GM18873 (cell line): ENCODE measurements around the gene ACTR1B.
A peak's percentile ranks its signal among the peaks of the same experiment; 100 is the strongest.
"Not testable (repeated sequence)": the region's sequence is repeated elsewhere in the genome, so short reads cannot be mapped to it uniquely, and the experiment has no call there.

Experiments used
- ATAC-seq: cut with Tn5 transposase; IDR thresholded peaks from one replicate; pipeline ENCODE4 v1.9.1; 2021; ENCODE audit warnings: mild to moderate bottlenecking, moderate library complexity, moderate number of reproducible peaks; ENCODE audit not compliant: unreplicated experiment, low FRiP score

Gene ACTR1B

DNA sequence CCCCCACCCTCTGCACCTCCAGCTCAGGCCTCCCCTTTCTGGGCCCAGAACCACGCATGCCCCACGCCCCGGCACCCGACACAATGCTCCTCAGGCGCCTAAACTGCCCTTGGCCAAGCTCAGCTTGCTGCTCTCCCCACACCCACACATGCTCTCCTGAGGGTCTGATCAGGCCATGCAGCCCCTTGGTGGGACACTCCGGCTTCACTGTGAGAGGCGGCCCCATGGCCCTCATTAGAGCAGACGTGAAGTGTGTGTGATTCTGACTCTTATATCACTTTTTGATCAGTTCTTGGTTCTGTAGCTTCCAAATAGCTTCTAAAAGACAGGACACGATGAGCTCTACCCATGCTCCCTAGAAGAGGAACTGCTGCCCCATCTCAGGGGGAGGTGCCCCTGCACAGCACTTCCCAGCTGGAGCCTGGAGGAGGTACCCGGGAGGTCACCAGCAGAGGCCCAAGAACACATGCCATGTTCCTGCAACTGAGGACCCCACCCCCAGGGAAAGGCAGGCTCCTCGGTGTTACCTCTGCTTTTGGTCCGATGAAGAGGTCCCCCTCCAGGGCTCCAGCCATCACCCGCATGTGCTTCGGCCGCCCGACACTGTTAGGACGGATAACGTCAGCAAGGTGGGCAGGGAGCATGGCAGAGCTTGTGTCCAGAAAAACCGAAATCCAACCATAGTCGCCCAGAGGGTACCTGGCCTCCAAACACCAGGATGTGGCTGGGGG is 3.6 kb downstream of the ACTR1B start:
- ATAC-seq: no peak

DNA sequence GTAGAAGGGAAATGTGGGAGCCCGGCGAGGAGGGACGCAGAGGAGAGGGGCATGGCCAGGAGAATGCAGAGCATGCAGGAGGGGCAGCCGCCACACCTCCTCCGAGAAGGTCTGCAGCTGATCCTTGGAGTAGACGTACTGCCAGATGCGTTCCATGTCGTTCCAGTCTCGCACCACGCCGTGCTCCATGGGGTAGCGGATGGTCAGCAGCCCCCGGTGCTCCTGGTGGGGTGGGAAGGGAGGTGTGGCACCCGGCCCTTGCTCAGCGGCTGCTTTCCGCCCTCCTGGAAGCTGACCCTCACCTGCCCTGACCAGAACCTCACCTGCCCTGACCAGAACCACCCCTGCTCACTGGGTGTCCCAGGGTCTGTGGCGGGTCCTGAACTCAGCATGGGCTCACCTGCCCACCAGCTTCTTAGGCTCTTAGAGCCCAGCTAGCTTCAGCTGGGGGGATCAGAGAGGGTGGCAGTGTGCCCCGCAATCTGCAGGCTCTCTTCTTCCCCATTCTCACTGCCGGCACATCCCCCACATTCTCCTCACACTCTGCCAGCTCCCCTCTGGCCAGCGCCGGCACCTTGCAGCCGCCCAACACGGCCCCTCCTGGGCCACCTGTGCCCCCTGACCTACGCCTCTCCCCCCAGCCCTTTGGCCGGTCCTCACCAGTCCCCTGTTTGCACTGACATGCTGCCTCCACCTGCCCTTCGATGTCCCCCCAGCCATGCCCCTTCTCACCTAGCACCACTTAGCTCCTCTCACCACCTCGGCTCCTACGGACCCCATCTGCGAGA is 4.4 kb downstream of the ACTR1B start:
- no peak for ATAC-seq

DNA sequence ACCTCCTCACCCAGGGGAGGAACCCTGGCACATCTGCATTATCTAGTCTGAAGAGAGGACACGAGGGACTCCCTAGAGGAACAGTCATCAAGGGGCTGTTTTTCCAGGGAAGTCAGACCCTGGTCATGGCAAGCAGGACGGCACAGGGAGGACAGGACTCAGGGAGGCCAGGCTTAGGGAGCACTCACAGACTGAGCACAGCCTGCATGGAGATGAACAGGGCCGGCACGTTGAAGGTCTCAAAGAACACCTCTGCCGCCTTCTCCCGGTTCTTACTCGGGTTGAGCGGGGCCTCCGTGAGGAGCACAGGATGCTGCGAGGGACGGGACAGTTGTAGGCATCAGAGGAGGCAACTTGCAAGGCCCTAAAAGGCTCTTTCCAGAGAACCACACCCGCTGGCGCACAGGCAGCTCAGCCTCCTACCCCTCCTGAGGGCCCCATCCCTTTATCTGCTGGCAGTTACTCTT is 5.1 kb downstream of the ACTR1B start:
- ATAC-seq: no peak

DNA sequence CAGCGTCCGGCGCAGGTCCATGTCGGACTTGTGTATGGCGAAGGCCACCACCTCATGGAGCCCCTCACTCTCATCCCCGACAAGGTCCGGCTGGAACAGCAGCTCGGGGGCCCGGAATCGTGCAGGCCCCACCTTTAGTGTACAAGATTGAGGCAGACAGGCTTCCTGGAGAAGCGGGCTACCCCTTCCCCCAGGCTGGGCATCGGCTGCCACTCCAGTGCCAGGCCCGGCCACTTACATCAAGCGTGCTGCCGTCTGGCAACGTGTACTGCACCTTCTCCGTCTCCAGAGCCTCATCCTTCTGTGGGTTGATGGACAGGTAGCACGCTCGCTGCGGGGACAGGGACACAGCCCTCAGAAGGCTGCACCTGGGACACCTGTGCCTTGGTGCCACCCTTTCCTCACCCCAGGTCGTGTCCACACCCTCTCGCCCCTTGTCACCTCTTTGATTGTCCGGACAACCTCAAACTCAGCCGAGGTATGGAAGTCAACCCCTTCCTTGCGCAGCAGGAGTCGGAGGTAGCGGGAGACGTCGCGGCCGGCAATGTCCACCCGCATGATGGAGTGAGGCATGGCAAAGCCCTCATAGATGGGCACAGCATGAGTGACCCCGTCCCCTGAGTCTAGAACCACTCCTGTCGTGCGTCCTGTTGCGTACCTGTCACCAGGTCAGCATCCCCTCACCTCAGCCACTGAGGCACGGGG is 5.7 kb downstream of the ACTR1B start:
- no peak for ATAC-seq

DNA sequence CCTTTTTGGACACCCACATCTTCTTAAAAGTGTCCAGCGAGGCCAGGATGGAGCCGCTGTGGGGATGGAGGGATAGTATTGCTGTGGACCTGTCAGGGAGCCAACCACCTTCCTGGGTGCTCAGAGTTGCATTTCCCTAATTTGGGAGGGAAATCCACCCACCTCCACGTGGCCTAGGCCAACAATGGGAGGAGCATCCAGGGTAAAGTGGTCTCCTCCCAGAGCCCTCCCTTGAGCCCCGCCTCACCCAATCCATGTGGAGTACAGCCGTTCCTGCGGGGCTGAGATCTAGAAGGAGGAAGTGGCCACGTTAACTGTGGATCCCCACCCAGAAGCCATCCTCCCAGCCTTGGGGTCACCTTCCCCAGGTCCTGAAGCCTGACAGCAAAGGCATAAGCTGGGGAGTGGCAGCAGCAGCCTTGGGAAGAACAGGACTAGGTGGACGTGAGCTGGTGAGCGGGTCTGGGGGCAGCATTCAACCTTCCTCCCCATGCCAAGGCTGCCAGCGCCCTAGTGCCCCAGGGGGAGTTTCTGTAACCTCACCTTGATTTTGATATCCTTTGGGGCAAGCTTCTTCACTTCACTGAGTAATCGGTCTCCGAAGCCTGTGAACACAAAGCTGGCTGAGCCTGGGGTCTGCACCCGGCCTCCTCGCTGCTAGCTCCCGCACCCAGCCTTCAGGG is 6.8 kb downstream of the ACTR1B start:
- ATAC-seq: no peak

DNA sequence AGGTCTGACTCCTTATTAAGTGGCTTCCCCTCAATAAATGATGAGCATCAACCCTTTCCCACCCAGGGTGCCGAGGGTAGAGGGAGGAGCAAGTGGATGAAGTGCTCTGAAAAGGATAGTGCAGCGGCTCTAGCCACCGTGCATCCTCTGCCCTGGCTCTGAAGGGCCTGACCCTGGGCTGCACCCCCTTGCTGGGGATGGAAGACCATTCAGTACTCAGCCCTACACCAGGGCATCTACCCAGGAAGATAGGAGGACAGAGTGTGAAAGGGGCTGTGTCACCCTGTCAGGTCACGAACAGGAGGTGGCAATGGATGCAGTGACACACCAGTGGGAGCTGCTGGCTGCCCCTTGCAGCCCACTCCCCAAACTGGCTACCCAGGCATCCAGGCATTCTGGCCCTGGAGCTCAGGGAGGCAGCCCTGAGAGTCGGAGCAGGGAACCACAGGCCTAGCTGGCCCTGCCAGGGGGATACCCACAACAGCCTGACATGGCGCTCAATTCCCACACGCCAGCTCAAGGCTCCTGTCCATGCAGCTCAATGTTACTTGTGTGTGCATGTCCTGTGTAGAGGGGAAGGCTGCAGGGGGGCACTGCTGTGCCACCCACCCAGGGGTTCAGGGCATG is 7.6 kb downstream of the ACTR1B start:
- ATAC-seq: no peak

DNA sequence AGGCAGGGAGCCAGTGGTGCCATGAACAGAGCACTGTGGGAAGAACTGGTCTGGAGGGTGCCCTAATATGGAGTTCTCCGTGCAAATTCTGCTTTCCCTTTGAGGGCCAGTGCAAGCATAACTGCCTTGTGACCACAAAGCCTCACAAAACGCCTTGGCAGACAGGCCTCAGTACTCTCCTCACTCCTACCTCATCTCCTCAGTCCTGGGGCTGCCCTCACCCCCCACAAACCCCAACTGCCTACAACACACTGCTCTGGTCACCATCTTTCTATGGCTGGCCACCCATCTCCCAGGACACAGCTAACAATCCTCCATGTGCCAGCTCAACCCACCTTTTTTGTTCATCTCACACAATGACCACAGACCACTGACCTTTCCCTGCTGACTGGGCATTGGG is 9.1 kb downstream of the ACTR1B start:
- ATAC-seq: no peak

DNA sequence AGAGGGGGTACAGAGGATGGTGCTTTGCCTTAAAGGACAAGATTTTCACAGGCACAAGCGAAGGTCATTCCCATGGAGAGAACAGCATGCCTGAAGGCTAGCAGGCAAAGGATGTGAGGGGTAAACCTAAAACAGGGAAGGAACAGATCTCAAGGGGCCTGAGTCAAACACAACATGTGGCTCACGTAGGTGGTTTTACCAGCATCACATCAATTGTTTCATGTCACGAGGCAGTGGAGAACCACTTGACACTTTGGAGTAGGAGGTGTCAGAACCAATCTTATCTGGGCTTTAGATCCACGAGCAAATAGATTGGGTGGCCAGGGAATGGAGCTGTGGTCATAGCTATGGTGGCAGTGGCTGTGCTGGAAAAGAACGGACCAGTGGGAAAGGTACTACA is 9.5 kb downstream of the ACTR1B start:
- no peak for ATAC-seq

DNA sequence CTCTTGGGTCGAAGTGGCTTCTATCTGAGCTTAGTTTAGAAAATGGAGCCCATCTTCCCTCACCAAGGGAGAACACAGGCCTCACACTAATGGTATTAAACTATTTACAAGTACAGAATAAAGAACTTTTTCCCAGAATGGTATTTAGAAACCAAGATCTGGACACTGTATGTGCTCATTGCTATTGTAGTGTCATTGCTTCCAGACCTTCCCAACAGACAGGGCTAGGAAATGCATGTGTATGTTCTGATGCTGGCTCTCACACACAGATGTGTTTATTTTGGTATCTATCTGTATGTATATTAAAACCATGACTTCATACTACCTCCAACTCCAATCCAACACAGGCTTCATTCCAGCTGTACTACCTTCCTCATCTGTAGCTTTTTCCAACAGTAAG is 10.0 kb downstream of the ACTR1B start:
- no peak for ATAC-seq

DNA sequence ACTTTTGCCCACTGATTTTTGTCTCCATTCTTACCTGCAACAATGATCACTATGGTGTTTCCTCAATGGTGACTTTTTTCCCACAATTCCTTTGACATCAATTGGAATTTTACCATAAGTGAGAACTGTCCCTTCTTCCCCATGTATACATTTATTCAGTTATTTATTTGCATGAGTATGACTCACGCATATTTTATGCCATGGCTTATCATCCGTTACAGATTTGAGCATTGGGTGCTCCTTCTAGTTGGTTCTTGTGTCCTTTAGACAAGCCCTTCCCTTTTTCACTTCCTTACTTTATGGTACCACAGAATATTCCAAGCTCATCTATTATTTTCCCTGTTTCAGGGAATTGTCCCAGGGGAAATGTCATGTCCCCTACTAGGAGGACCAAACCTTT is 10.4 kb downstream of the ACTR1B start:
- ATAC-seq: no peak

DNA sequence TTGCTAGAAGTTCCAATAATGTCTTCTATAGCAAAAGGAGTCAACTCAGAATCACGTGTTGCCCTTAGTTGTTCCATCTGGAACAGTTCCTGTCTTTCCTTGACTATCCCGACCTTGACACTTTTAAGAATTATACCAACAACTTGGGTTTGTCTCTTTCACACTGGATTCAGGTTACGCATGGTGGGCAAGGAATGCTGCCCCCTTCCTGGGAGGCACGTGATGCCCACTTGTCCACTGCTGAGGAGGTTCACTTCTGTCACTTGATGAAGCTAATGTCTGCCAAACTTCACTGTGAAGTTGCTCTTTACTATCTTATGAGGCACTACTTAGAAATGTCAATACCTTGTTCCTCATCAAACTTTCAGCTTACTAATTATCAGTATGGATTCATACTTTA is 12.7 kb downstream of the ACTR1B start:
- no peak for ATAC-seq

DNA sequence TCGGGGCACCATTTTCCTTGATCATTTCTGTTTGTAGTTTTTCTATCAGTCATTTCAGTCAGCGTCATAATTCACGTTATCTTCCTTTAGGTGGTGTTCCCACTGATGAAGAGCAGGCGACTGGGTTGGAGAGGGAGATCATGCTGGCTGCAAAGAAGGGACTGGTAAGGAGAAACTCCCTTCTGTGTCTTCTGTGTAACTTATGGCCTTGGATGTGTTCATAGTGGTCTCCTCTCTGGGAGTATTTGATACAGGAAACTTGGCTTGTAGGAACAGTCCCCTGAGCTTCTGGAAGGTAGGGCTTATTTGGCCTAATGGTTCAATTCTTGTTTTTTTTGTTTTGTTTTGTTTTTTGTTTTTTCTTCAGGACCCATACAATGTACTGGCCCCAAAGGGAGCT is 16.9 kb downstream of the ACTR1B start:
- ATAC-seq: no peak

DNA sequence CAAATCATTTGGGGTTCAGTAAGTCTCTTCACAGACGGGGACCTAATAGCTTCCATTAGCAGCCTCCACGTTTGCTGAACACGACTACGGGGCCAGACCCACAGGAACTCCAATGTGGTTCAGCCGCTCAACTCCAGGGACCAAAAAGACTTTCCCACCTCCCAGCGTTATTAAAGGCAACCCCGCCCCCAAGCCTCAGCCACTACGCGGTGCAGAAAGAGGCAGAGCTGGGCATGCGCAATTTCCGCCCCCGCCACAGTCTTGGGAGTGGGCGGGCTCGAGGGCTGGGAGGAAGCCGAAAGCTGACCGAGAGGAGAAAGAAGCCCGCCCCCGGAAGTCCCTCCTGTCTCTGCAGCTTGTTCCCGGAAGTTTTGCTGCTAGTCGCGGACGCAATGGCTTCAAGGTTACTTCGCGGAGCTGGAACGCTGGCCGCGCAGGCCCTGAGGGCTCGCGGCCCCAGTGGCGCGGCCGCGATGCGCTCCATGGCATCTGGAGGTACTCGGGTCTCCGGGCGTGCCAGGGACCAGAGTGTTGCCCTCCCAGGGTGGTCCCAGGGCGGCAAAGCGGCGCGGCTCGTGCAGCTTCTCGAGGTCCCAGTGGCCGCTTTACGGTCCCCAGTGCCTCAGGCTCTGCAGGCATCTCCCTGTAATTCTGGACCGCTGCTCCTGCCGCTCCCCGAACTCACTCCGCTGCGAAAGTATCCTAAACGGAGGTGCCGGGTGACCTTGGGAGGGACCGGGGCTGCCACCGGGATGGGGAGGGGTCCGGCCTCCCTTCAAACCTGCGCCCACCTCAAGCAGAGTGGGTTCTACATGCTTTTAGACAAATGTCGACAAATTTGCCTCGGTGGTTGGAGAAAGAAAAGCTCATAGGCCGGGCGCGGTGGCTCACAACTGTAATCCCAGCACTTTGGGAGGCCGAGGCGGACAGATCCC is 17.9 kb downstream of the ACTR1B start, which contains the start of gene COX5B:
COX5B (plus strand) TSS at position 368 of the 935 bp plus-strand sequence; CDS start at position 393, 25 bp downstream.
- ATAC-seq: peak; percentile 88

DNA sequence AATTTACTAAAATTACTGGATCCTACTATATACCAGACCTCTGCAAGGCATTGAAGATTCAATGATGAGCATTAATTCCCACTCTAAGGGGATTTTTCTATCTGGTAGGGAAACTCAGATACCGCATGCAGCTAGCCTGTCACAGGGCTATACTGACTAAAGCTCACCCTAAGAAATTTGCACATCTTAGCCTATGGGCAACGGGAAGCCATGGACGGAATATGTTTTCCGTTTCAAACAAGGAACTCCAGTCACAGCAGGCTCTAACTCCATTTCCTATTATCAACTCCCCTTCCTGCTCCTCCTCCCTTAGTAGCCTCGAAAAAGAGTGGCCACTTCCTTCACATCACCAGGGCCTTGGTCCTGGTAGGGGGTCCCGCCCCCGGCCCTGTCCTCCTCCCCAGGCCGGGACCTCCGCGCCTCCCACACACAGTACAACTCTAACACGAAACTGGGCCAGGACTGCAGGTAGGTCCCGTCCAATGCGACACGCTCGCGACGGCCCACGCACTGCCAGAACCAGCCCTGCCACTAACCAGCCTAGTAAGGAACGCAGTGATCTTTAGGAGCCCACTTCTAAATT is 18.6 kb downstream of the ACTR1B start:
- ATAC-seq: peak; percentile 22

DNA sequence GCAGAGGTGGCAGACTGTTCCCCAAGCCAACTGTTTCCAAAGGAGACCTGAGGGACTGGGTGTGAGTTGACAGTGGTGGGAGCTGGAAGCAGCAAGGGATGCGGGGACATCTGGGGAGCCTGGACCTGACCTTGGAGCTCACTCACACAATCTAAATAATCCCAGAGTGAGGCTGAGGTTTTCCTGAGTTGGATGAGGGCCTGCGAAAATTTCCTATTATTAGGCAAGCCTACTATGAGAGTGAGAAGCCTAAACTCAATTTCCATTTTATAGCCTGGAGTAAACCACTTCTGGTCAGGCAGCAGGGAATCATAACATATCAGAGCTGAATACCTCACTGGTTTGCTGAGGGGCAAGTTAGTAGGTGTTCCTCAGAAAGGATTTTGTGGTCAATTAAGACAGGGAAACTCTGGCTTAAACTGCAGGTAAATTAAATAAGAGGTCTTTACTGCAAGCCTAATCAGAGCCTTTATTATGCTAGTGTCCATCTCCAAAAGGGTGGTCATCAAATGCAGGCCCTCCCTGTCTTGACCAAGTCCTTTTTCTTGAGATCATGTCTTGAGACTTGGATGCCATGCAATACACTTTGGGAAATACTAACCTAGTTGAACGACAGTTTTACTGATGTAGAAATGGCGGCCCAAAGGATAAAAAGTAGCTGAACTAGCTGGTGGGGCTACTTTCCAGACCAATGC is 19.7 kb downstream of the ACTR1B start:
- no peak for ATAC-seq

DNA sequence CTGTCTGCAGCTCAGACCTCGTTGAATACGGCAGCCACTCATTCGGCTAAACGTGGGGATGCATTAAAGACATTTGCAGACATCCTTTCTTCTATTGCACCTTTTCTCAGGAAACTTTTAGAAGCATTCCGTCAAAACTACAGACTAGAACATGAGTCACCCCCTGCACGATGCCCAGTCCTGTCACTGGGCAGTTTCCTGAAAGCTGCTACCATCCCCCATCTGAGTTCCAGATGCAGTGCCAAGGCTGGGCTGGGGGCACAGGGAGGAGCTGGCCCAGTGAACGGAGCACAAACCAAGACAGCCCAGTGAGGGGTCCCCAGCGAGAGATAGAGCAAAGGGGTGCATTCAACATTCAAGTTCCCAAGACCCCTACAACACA is 37.8 kb downstream of the ACTR1B start:
- ATAC-seq: not testable (repeated sequence)

DNA sequence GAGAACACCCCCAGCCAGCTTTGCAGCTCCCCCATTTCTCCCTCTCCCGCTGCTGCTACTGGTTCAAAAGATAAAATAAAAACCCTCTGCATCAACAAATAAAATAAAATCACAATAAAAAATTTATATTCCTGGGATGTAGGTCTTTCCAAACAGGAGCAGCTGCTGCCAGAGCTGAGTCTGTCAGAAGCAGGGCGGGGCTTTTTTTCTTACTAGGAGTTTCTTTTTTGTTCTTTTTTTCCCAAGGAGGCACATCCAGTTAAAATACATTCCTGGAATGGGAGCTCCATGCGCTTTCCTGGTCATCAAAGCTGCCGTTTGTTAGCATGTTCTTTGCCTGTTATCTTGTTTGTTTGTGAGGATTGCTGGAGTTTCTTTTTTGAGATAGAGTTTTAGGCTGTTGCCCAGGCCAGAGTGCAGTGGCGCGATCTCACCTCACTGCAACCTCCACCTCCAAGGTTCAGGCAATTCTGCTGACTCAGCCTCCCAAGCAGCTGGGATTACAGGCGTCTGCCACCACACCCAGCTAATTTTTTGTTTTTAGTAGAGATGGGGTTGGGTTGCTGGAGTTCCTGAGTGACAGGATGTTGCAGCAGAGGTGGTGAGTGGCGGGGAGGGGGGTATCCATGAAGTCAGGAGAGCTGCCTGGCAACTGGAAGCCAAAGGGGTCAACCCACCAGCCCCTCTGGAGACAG is 38.3 kb downstream of the ACTR1B start:
- not testable (repeated sequence) for ATAC-seq

DNA sequence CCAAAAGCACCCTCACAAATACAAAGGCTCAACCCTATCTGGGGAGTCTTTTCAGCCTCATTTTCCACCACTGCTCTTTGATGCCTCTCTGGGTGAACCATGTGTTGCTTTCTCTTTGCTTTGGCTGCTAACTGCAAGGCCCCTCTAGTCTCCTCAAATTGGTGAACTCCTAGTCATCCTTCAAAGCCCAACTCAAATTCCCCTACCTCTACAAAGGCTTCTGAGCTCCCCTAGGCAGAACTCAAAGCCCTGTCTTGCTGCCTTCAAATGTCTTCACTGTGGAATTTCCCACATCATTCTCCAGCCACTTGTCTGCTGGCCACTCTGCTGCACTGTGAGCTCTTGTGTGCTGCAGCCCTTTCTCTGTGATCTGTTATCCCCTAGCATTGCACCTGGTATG is 40.9 kb downstream of the ACTR1B start:
- ATAC-seq: not testable (repeated sequence)
